Stimulated activated CD8-positive, alpha-beta memory T cell treated with anti-CD3 and anti-CD28 coated beads, Interleukin-4, amount 100 ng/mL, for 1 hour (primary cell): ENCODE data around the gene HOXB2.
A peak's percentile ranks its signal among the peaks of the same experiment; 100 is the strongest.

Experiments used
- DNase-seq, 2 donors: peaks; one replicate each; pipeline ENCODE4 v3.0.0-alpha.2; 2020; ENCODE audit warnings: low read depth in 2 of 2, low spot score in 1 of 2

Gene HOXB2

DNA sequence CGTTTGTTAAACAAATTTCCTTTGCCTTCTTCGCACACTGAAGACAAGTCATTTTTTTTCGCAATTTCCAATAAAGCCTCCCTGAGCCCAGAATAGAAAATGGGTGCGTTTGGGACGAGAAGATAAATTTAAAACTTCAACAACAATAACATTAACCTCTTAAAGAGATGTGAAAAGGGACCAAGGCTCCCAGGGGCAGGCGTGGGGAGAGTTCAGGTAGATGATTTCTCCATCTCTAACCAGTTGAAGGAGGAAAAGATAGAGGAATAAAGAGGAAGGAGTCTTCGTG, 34.5 kb upstream of the HOXB2 start:
- DNase-seq, result no peak

DNA sequence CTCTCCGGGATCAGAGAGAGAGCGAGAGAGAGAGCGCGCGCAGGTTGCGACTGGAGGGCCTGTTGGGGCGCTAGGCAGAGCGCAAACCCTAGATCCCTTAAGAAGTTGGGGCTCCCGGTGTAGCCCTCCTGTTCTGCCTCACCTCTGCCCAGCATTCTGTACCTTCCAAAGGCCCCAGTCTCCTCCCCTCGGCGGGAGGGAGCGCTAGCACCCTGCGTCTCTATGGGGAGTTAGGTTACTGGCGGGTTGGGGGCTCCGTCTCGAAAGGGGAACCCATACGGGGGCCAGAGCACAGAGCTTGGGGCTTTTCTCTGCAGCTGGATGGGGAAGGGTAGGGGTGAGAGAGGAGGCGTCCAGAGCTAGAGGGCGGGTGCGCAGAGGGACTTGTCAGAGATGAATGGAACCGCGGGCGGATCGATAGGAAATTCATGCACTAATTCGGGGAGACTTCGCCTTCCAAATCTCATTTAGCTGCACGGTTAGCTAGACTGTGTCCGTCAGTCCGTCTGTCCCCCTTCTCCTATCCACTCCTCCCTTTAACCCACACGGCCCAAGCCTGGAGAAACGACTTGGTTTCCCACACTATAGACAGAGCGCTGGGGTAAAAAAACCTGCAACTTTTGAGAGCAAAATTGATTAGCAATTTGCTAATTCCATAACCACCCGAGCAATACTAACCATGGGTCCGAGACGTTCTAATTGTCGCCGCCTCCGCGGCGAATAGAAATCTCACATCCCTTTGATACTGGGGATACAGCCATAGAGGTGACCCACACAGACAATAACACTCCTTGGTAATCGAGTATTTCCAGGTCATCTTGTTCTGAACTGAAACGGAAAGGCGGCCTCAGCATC, 33.9 kb upstream of the HOXB2 start:
- DNase-seq, result no peak

DNA sequence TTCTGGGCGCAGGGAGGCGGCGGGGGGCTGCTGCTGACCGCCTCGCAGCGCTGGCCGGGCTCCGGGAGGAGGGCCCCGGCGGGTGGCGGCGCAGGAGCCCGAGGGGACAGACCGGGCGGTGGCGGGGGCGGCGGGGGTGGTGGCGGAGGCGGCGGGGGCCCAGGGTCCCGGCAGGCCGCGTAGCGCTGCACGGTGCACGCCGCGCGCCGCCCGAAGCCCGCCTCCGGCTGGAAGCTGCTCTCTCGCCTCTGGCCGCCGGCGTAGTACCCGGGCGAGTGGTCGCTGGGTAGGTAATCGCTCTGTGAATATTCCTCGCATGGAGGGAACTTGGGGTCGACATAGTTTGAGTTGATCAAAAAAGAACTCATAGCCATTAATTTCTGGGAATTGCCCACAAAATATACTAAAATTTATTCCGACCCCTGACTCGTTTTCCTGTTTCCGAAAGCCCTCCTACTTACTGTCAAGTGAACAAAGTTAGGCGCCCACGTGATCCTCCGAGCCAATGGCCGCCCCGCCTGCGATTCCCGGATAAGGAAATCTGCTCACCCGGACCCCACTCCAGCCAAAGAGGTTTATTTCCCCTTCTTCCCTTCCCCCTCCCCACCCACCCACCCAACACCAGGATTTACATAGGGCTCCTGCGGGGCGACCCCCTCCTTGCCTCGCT, 33.2 kb upstream of the HOXB2 start, which contains the start of gene HOXB4:
Gene HOXB4 (minus strand): TSS at position 405 of the 670 bp plus-strand sequence. CDS start 31 bp downstream, at position 374.
- DNase-seq, result peak in 1 of 2 donors; percentile 35

DNA sequence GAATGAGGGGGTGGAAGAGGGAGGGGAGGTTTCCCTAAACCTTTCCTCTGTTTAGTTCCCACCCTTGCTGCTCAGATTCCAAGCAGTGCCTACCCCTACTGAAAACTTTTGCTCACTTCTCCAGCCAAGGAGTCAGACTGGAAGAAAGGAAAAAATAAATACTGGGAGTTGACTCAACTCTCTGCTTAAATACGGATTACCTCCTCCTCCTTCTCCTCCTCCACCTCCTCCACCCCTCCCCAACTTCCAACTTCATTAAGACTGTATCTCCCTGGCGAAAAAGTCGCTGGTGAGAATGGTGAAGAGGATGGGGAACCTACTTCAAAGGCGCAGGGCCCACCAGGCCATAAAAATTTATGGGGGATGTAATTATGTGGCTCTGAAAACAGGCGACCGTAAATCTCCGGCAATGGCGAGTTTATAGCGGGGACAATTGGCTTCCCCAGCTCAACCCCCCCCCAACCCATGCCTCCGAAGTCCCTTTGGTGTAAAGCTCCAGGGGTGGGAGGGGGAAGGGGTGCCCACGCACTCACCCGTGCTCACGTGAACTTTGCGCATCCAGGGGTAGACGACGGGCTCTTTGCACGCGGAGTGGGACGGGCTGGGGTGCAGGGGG, 32.5 kb upstream of the HOXB2 start:
- DNase-seq, result no peak

DNA sequence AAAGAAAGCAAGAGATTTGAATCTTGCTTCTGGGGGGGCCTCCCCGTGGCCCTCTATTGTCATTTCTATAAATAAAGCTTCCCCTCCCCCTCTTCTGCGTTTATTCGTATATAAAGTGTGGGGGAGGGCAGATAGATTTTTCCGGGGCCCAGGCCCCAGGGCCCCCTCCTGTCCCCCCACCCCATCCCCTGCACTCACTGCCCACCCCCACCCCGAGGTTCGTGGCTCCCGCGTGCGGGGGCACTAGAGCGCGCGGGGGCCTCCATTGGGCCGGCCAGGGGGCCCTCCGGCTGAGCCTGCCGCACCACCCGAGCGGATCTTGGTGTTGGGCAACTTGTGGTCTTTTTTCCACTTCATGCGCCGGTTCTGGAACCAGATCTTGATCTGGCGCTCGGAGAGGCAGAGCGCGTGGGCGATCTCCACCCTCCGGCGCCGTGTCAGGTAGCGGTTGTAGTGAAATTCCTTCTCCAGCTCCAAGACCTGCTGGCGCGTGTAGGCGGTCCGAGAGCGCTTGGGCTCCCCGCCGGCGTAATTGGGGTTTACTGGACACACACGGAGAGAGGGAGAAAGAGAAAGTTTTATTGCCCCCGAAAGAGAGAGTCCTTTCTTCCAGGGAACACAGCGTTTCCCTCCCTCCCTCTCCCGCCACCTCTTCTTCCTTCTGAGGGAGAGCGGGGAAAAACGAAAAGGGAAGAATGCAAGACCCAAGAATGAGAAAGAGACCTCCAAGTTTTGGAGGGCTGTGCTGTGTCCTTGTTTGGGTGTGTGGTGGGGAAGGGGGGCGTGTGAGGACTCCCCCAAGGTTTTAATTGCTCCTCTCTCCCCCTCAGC, 31.8 kb upstream of the HOXB2 start:
- DNase-seq, result no peak

DNA sequence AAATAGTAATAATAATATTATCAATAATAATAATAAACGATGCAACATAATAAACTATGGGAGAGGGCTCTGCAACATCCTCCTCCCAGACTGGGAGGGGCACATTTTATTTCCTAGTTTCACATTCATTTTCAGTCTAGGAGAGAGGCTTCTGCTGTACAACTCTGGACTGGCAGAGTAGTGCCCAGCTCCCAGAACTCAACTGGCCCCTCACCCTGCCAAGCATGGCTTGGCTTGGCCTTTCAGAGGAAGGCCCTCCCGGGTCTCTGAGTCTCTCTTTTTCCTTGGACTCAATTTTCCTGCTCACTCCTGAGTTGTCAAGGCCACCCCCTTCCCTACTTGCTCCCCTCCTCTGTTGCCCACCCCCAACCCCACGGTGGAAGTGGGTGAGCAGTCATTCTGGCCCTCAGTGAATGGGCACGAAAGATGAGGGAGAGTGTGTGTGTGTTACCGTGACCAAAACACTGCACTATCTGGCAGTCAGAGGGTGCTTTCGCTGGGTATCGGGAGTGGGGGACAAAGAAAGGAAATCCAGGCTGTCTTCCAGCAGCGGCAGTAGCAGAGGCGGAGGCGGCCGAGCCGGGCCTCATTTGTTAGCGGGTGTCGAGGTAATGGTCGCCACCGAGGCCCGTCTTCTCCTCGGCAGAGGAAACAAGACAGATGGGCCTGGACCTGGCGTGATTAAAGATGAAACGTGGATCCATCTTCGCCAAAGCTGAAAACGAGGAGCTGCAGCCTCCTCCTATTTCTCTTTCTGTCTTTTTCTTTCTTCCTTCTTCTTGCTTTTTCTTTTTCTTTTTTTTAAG, 31.0 kb upstream of the HOXB2 start:
- no peak for DNase-seq

DNA sequence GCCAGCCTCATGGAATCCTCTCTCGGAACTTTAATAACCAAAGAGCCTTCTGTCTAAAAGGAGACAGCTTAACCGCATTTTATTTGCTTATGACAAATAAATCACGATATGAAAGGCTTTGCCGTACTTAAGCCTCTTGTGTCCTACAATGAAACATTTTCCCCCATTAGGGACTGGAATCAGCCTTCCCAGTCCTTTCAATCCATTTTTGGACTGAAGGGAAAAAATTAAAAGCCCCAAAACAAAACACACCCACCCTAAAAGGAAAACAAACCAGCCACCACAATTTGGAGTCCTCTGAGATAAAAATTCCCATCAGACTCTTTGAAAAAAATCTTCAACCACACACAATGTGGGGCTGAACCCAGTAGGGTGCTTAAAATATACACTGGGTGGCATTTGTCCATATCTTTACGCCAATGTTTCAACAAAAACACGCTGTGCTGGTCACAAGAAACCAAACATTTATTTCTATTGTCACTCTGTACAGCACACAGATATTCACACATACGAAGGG, 30.2 kb upstream of the HOXB2 start:
- no peak for DNase-seq

DNA sequence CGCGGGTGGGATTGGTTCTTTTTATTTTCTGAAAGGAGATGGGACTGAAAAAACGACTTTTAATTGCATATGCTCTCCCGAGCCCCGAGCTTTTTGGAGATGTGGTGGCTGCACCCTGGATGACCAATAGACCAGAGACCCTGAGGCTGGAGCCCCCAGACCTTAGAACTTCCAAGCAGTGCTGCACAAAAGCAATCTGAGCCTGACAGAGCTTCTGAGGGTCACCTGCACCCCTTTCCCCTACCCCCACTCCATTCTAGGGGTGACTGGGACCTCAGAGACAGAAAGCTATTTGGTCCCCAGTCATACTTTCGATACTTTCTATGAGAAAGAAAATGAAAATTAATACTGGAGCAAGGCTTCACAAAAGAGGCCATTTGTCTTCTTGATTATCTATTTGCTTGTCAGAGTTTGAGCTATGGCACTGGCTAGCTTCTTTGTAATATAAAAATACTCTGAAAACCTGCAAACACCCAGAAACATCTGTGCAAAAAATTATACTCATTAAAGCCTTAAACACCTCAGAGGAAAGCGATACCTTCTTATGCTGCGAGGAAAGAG, 29.7 kb upstream of the HOXB2 start:
- no peak for DNase-seq

DNA sequence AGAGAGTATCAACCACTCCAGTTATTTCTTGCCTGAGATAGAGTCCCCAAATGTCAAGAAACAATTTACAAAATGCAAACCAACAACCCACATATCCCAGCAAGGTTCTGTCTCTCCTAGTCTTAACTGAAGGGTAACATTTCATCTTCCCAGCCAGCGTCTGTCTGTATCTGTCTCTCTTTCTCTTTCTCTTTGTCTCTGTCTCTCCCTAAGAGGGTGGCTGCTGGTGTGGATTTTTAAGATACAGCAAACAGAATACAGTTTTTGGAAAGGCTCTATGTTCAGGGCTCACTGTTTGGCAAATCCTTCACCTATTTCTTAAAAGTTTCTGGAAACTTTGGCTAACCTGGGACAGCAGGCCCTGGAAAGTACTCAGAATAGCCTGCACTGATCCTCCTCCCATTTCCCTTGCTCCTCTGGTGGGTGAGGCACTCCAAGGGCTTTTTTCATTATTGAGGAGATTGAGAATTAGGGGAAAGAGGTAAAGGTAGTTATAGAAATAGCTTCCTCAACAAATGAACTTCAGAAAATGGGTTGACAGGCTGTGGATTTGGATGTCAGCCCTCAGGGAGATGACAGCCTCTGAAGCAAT, 27.0 kb upstream of the HOXB2 start:
- no peak for DNase-seq

DNA sequence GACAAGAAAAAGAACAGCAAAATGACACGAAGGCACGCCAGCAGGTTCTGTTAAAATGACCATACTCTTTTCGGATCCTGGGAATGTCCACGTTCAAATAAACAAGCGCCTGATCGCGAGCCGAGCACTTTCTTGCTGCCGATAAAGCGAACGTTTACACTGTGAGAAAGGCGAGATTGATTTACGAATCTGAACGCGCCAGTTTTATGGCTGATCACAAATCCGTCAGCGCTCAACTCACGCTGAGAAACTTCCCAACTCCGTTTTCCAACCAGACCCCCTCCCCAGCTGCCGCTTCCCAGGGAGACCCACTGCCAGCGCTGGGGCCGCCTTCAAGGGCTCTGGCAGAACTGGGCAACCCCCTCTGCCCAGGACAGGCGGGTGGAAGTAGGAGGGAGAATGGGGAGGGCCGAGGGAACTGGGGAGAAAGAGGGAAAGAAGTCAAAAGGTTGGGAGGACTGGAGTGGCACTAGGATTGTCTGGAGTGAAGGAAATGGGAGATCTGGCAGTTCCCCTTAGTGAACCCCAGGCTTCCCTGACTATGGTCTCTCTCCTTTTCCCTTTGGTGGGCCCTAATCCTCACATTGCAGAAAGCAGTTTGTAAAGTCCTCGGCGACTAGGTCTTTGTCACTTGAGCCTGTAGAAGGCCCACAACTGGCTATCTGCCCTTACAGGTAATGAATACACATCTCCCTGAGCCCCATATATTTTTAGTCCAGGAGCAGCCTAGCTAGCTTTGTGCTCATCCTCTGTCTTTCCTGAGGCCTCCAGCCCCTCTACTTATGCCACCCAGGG, 26.3 kb upstream of the HOXB2 start:
- no peak for DNase-seq

DNA sequence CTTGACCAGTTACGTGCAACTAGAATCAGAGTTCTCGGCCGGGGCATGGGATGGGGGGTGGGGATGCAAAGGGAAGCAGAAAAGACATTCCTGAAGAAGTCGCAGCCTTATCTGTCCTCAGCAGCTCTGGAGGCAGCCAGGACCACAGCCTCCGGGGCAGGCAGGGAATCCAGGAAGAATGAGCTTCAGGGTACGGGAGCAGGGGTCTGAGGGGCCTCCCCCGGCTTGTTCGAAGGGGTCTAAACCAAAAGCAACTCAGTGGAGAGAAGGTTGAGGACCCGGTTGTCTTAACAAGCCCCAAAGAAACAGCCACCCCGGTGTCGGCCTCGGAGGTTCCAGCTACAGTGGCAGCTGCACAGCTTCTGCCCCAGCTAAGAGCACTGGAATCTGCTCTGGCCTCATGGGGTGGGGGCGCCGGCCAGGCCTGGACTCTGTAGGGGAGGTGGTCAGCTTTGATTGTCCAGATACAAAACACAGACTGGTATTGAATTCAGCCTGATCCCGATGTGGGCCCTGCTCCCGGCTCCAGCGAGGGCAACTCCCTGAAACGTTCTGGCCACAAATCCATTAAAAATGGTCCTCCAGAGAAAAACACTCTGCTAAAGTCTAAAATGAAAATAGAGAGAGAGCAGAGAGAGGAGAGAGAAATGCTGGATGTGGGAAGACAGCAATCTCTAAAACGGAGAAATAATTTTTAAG, 25.6 kb upstream of the HOXB2 start:
- DNase-seq, result no peak

DNA sequence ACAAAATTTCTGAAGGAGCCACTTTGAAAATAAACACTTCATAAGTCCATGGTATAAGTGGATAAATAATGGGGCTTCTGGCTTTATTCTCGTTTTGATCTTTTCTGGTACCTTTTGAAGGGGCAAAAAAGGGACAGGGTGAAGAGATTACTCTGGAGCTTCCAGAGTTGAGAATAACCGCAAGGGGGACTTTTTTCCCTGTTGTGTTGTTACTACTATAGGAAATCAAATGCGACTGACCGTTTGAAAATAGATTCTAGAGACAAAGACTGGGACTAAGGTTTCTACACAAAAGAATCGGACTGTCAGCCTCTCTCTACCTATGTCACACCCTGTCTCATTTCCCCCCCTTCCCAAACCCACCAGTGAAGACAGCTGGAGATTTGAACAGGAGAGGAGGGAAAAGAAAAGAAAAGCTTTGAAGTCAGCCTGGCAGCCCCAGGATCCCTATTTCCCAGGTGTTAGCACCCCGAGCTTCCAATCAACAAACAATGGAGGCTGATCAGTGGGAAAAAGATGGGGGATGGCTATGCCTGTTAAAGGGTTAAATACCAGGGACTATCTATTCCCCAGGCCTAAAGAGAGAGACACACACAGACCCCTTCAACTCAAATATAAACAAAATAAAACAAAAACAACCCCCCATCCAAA, 24.9 kb upstream of the HOXB2 start:
- DNase-seq, result no peak

DNA sequence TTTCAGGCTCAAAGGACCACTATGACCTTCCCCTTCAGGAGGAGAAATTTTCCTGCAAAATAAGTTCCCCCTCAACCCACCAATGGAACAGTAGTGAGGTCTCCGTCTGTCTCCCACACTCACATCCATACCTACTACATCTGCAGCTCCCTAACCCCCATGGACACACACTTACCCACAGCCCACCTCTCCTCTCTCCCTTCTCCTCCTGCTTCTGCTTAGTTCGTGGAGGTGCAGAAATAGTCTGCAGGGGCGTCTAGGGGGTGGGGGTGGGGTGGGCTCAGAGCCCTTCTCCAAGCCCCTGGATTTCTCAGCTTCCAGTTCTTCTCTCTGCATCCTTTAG, 24.3 kb upstream of the HOXB2 start:
- no peak for DNase-seq

DNA sequence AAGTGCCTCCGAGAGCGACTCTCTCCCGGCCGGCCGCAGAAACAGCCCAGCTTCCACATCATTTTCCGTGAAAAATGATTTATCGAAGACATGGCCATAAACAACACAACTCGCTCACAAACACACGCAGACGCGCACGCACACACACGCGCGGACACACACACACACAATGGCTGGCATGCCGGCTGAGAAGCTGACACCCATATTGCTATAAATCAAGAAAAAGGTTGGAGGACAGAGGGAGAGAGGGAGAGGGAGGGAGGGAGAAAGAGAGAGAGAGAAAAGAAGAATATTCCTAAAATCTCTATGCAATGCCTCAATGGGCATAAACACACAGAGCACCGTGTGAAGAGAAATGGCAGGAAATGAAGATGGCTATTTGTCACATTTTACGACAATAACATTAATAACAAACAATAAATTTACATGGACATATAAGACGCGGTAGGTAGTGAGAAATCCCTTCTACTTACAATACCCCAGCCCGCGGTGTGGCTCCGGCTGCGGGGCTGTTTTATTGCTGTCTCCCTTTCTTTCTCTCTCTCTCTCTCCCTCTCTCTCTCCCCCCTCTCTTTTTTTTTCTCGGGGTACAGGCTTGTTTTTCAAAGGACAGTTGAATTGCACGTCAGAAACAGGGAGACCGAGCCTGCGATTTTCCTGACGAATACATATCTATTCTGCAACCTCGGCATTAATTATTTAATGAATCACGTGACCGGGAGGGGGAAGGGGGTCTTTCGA, 23.8 kb upstream of the HOXB2 start:
- DNase-seq, result no peak

DNA sequence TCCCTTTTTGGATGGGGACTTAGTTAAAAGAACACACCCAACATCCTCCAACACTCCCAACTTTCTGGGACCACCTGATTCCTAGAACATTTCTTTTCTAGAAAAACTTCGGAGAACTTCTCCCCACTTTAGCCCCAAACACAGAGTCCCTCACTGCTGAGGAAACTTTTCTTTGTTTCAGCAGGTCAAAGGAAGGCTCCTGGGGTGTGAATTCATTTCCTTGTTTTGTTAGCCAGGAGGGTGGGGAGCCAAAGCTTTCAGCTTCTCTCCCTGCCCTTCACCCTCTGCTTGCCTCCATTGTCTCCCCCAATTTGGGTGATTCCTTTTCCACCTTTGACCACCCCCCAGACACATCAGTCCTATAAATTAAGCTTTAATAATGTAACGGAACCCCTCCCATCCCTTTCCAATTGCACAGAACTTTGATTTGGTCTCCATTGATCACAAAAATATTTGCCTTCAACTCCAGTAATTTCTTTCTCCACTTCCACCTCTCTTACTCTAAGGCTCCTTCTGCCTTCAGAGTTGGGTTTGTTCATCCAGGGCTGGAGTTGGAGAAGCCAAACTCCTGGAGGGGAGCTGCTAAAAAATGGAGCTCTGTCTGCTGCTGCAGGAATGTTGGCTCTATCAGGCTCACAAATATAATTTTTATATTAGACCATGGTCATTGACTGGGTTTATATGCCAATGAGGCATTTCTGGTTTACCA, 22.9 kb upstream of the HOXB2 start:
- no peak for DNase-seq

DNA sequence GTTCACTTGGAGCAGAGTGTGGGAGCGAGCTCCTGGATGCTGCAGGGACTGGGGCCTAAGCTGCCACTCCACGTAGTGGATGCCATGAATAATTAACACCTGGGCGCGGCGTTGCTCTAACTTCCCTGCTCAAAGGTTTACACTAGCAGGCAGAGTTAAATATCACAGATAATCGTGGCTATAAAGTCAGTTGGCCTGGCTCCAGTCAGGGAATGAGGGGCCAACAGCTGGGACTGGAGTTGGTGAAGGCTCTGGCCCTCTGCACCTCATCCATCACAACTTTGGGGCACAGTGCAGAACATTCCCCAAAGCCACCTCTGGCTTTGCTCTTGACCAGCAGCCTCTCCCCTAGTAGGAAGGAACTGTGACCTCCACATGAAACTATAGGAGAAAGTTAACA, 22.3 kb upstream of the HOXB2 start:
- no peak for DNase-seq

DNA sequence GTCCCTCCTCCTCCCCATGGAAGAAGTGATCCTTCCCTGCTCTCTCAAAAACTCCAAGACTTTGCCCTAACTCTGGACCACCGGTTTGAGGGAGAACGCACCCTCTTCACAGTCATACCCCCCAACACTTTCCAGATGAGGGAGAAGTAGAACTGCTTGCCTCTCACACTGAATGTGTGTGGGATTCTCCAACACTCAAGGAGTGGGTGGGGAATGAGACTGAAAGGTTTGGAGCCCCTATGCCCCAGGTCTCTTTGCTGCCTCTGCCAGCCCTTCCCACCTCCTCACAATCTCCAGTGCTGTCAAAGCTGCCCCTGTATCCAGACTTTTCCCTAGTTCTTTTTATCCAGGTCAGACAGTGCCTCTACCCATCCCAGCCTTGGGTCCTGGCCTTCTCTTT, 21.8 kb upstream of the HOXB2 start:
- DNase-seq, result no peak
